SK-N-SH (cell line): ENCODE data around the gene PCLAF. TPM values are rescaled to one million over a fixed set of nuclear protein-coding genes. Genes with fewer than 3 reads are reported as not detected.

Source experiments
- CTCF ChIA-PET: fragments of 300-600, 350-600 bp; formaldehyde crosslinking; extraction: SDS; loops from one replicate; lab custom pipeline; 2021; lab: Yijun Ruan, JAX
- POLR2A ChIA-PET: fragments of 350-600 bp; sonication (Branson Sonifier 250); formaldehyde crosslinking; extraction: SDS; loops from one replicate; lab custom pipeline; 2020; ENCODE audit warnings: antibody characterized with exemption, inconsistent platforms; lab: Yijun Ruan, JAX
- DNase-seq: peaks from one replicate; pipeline ENCODE4 v3.0.0; 2012
- H2AFZ ChIP-seq: fragments of 200-600 bp; sonication (generic); 2 replicates; pipeline ENCODE4 v1.8.1; 2016; ENCODE audit warnings: antibody characterized with exemption, mild to moderate bottlenecking, low read depth
- H3F3A ChIP-seq: fragments of 200-600 bp; sonication (generic); replicated peaks from 2 replicates; pipeline ENCODE3; 2016; ENCODE audit warnings: antibody characterized with exemption, mild to moderate bottlenecking; ENCODE audit not compliant: insufficient read depth
- H3K27ac ChIP-seq, 2 experiments: fragments of 200-500 bp in 1 of 2; fragments of 200-600 bp in 1 of 2; sonication (Bioruptor generic) in 1 of 2; sonication (generic), shearing (Covaris generic) in 1 of 2; 2 replicates each; pipeline versions ENCODE4 v1.5.1 to v1.6.1; 2014 to 2016; ENCODE audit warnings: low read depth in 2 of 2, inconsistent platforms in 1 of 2, low read length in 1 of 2, mild to moderate bottlenecking in 1 of 2, mixed read lengths in 1 of 2
- H3K27me3 ChIP-seq: fragments of 200-600 bp; sonication (generic), shearing (Covaris generic); 2 replicates; pipeline ENCODE4 v1.6.1; 2016; ENCODE audit warnings: mixed run types; ENCODE audit not compliant: insufficient read depth
- H3K36me3 ChIP-seq, 2 experiments: fragments of 200-500 bp in 1 of 2; fragments of 200-600 bp in 1 of 2; sonication (Bioruptor generic) in 1 of 2; sonication (generic) in 1 of 2; replicated peaks in 1 of 2; 2 replicates each; pipeline versions ENCODE3 to v1.5.1; 2014 to 2016; ENCODE audit warnings: low read length in 1 of 2, mild to moderate bottlenecking in 1 of 2; ENCODE audit not compliant: insufficient read depth in 2 of 2, control insufficient read depth in 1 of 2
- H3K4me1 ChIP-seq, 2 experiments: fragments of 200-500 bp in 1 of 2; fragments of 200-600 bp in 1 of 2; sonication (Bioruptor generic) in 1 of 2; sonication (generic), shearing (Covaris generic) in 1 of 2; 2 replicates each; pipeline versions ENCODE4 v1.5.1 to v1.6.1; 2014 to 2016; ENCODE audit warnings: low read depth in 1 of 2, low read length in 1 of 2, mixed run types in 1 of 2; ENCODE audit not compliant: insufficient read depth in 2 of 2, control insufficient read depth in 1 of 2
- H3K4me2 ChIP-seq: fragments of 200-600 bp; sonication (generic), shearing (Covaris generic); 2 replicates; pipeline ENCODE4 v1.6.1; 2017; ENCODE audit warnings: mixed run types
- H3K4me3 ChIP-seq, 2 experiments: fragments of 200-500 bp in 1 of 2; fragments of 200-600 bp in 1 of 2; sonication (Bioruptor generic) in 1 of 2; sonication (generic), shearing (Covaris generic) in 1 of 2; 2 replicates each; pipeline versions ENCODE4 v1.5.1 to v1.8.1; 2014 to 2016; ENCODE audit warnings: low read depth in 2 of 2, inconsistent platforms in 1 of 2, low read length in 1 of 2, mild to moderate bottlenecking in 1 of 2, mixed read lengths in 1 of 2, moderate library complexity in 1 of 2
- H3K79me2 ChIP-seq: fragments of 200-600 bp; sonication (generic); 2 replicates; pipeline ENCODE4 v1.8.1; 2017; ENCODE audit warnings: mild to moderate bottlenecking; ENCODE audit not compliant: insufficient read depth
- H3K9ac ChIP-seq: fragments of 200-600 bp; sonication (generic); 2 replicates; pipeline ENCODE4 v1.6.1; 2017; ENCODE audit warnings: mixed run types
- H3K9me2 ChIP-seq: fragments of 200-600 bp; sonication (generic); 2 replicates; pipeline ENCODE4 v1.6.1; 2017; ENCODE audit warnings: mixed run types
- H3K9me3 ChIP-seq: fragments of 200-600 bp; sonication (generic); 2 replicates; pipeline ENCODE4 v1.6.1; 2017; ENCODE audit warnings: mixed run types, mild to moderate bottlenecking, moderate library complexity
- H4K20me1 ChIP-seq: fragments of 200-600 bp; sonication (generic); 2 replicates; pipeline ENCODE4 v1.6.1; 2017; ENCODE audit warnings: mild to moderate bottlenecking, mixed run types; ENCODE audit not compliant: insufficient read depth
- ELF1 ChIP-seq: IDR thresholded peaks from 2 replicates; pipeline ENCODE4 v1.4.0; 2012
- EZH2phosphoT487 ChIP-seq: fragments of 200-600 bp; sonication (generic); IDR thresholded peaks from 2 replicates; pipeline ENCODE4 v1.6.1; 2017; ENCODE audit warnings: low read depth, mixed run types, mild to moderate bottlenecking, antibody characterized with exemption, moderate library complexity, borderline replicate concordance
- FOSL2 ChIP-seq: IDR thresholded peaks from 2 replicates; pipeline ENCODE4 v1.4.0; 2012; ENCODE audit warnings: low read depth, mild to moderate bottlenecking, moderate library complexity, borderline replicate concordance
- FOXM1 ChIP-seq: IDR thresholded peaks from 2 replicates; pipeline ENCODE4 v1.4.0; 2012; ENCODE audit warnings: low read depth, mild to moderate bottlenecking
- GABPA ChIP-seq: IDR thresholded peaks from 2 replicates; pipeline ENCODE4 v1.4.0; 2012; ENCODE audit warnings: low read depth, mild to moderate bottlenecking
- GATA2 ChIP-seq: sonication (generic); formaldehyde crosslinking; IDR thresholded peaks from 2 replicates; pipeline ENCODE4 v1.5.0; 2020; ENCODE audit warnings: mild to moderate bottlenecking, missing genetic modification reagents
- JUND ChIP-seq: IDR thresholded peaks from 2 replicates; pipeline ENCODE4 v1.4.0; 2012
- MEF2A ChIP-seq: IDR thresholded peaks from 2 replicates; pipeline ENCODE4 v1.4.0; 2012; ENCODE audit warnings: low read depth, borderline replicate concordance
- MXI1 ChIP-seq: IDR thresholded peaks from 2 replicates; pipeline ENCODE4 v1.6.1; 2012; ENCODE audit warnings: mild to moderate bottlenecking, low read depth, low read length, improper control_type of control experiment
- NFIC ChIP-seq: IDR thresholded peaks from 2 replicates; pipeline ENCODE4 v1.4.0; 2012; ENCODE audit warnings: borderline replicate concordance
- RAD21 ChIP-seq: IDR thresholded peaks from 2 replicates; pipeline ENCODE4 v1.6.1; 2012; ENCODE audit warnings: mild to moderate bottlenecking, low read length
- SIN3A ChIP-seq: IDR thresholded peaks from 2 replicates; pipeline ENCODE4 v1.6.1; 2012; ENCODE audit warnings: low read depth, mild to moderate bottlenecking, low read length, moderate library complexity, borderline replicate concordance
- TAF1 ChIP-seq: IDR thresholded peaks from 2 replicates; pipeline ENCODE4 v1.6.1; 2012; ENCODE audit warnings: low read depth, mild to moderate bottlenecking, low read length, moderate library complexity, borderline replicate concordance
- TCF12 ChIP-seq: IDR thresholded peaks from 2 replicates; pipeline ENCODE4 v1.4.0; 2012
- TEAD4 ChIP-seq: IDR thresholded peaks from 2 replicates; pipeline ENCODE4 v1.4.0; 2012; ENCODE audit warnings: mild to moderate bottlenecking, borderline replicate concordance; ENCODE audit not compliant: insufficient read depth
- WGBS: methylation state at CpG from one replicate; pipeline ENCODE4 v1.1.6; 2017; ENCODE audit warnings: low lambda C conversion rate; 5-methylcytosine and 5-hydroxymethylcytosine counted together
- polyA plus RNA-seq, 3 experiments: library from polyadenylated mRNA; depleted of rRNA; stranded (reverse); fragments of >200 nt; gene quantifications; 2 replicates each; pipeline ENCODE4 v1.2.3, GENCODE V29; 2012
- TF ChIP-seq, protein P1 (sequence below): IDR thresholded peaks from 2 replicates; pipeline ENCODE4 v1.4.0; 2012; ENCODE audit warnings: low read depth, borderline replicate concordance

The PCLAF gene
- polyA plus RNA-seq, 1 of the 3 experiments (the other 2 are of a cell fraction) = 35.0 TPM

DNA sequence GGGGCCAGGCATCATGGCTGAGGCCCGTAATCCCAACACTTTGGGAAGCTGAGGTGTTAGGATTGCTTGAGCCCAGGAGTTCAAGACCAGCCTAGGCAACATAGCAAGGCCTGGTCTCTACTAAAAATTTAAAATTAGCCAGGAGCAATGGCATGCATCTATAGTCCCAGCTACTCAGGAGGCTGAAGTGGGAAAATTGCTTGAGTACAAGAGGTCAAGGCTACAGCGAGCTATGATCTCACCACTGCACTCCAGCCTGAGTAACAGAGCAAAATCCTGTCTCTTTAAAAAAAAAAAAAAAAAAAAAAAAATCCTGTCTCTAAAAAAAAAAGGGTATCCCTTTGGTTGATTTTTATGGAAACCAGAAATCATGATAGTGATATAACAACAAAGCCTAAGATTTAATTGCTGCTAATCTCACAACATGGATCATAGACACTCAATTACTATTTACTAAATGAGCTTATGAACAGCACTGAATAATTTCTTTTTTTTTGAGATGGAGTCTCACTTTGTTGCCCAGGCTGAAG is 12.1 kb downstream of the PCLAF start:
- Histone ChIP-seq H3K36me3 (no peaks in the 10 kb centered on the region), H3K79me2 (0 out of 2 replicates have a peak, but pooled peaks cover 11% of the 10 kb centered on the region), H3F3A (peaks cover 5% of the 10 kb centered on the region), H3K9me2 (no peaks in the 10 kb centered on the region), H3K27me3 (no peaks in the 10 kb centered on the region), H3K4me2 (no peak overlapping the region), H3K9me3 (no peaks in the 10 kb centered on the region), H3K4me3 (no peak overlapping the region), H3K9ac (no peak overlapping the region), H4K20me1 (no peaks in the 10 kb centered on the region), H3K27ac (no peak overlapping the region), H2AFZ (no peak overlapping the region), H3K4me1 (no peaks in the 10 kb centered on the region)
- POLR2A ChIA-PET = no interaction called here
- no peak for DNase-seq
- 92% methylated on average over 2 of the region's 2 CpGs for WGBS
- TF ChIP-seq NFIC (no peak), TCF12 (no peak), ELF1 (no peak), FOSL2 (no peak), SIN3A (no peak), MXI1 (no peak)
- TF ChIP-seq, protein P1, sequence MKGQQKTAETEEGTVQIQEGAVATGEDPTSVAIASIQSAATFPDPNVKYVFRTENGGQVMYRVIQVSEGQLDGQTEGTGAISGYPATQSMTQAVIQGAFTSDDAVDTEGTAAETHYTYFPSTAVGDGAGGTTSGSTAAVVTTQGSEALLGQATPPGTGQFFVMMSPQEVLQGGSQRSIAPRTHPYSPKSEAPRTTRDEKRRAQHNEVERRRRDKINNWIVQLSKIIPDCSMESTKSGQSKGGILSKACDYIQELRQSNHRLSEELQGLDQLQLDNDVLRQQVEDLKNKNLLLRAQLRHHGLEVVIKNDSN = no peak
- CTCF ChIA-PET = interaction anchor here (0.8 to 1.2 kb wide), 2 partner anchors 13 to 215 kb away, joined by 3 read pairs; partner anchors contain the start of gene CSNK1G1

DNA sequence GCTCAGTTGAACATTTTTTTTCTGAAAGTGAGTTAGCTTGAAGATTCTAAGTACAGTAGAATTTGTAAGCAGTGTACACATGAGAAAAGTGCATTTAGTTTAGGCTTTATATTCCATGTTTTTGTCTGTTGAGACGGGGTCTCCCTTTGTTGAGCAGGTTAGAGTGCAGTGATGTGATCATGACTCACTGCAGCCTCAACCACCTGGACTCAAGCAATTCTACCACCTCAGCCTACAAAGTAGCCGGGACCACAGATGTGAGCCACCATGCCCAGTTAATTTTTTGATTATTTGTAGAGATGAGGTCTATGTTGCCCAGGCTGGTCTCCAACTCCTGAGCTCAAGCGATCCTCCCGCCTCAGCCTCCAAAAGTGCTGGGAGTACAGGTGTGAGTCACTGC is 20.0 kb downstream of the PCLAF start:
- WGBS = 88% methylated on average over 4 of the region's 4 CpGs
- no peak overlapping the region for H2AFZ ChIP-seq
- no peak overlapping the region for H3K9ac ChIP-seq
- CTCF ChIA-PET = interaction anchor here (0.8 kb wide), 1 partner anchor 292 kb away, joined by 4 read pairs; no protein-coding TSS in a partner anchor
- no peak overlapping the region for H3K4me2 ChIP-seq
- H3K36me3 ChIP-seq = peaks cover 0 to 3% of the 10 kb centered on the region in 2 experiments
- H3K4me1 ChIP-seq = peaks cover 0 to 3% of the 10 kb centered on the region in 2 experiments; a peak in 1 of 4 replicates
- no peaks in the 10 kb centered on the region for H4K20me1 ChIP-seq
- no peak overlapping the region for H3K4me3 ChIP-seq
- H3K9me3 ChIP-seq = no peaks in the 10 kb centered on the region
- POLR2A ChIA-PET = no interaction called here
- H3K9me2 ChIP-seq = no peaks in the 10 kb centered on the region
- H3F3A ChIP-seq = peaks cover 12% of the 10 kb centered on the region
- no peaks in the 10 kb centered on the region for H3K27me3 ChIP-seq
- no peak for TF ChIP-seq TEAD4
- no peak for TF ChIP-seq TCF12
- no peak for TF ChIP-seq GABPA
- TF ChIP-seq TAF1 = no peak
- no peak for TF ChIP-seq JUND
- TF ChIP-seq GATA2 (CRISPR knock-in tag) = no peak
- TF ChIP-seq MEF2A = no peak
- no peak for TF ChIP-seq FOXM1
- no peak for TF ChIP-seq EZH2phosphoT487
- TF ChIP-seq RAD21 = no peak
- H3K79me2 ChIP-seq = 0 out of 2 replicates have a peak, but pooled peaks cover 5% of the 10 kb centered on the region
- H3K27ac ChIP-seq = no peak overlapping the region
- DNase-seq = no peak
